Naive thymus-derived CD8-positive, alpha-beta T cell (primary cell): ENCODE measurements around the gene GABRB3. TPM values are rescaled to one million over a fixed set of nuclear protein-coding genes. Genes with fewer than 3 reads are reported as not detected.

ENCODE experiments used
- ATAC-seq, 2 donors: fragments of 150-1000 bp; cut with Tn5 transposase in 1 of 2; sonication (Bioruptor Pico), chemical (Tn5 transposase) in 1 of 2; 1 replicate in 1 of 2; 2 replicates in 1 of 2; pipeline ENCODE4 v1.10.0; 2021; ENCODE audit warnings: mild to moderate bottlenecking in 2 of 2, moderate library complexity in 2 of 2
- POLR2A ChIA-PET: fragments of 350-600 bp; sonication (Branson Sonifier 250); formaldehyde crosslinking; loops from one replicate; lab custom pipeline; 2021; ENCODE audit warnings: antibody characterized with exemption; lab: Charles Lee
- DNase-seq, 10 donors: peaks; one replicate each; pipeline versions ENCODE4 v3.0.0 to v3.0.0-alpha.2; 2020 to 2022
- H3K27ac Mint-ChIP-seq, 10 donors: one replicate each; pipeline ENCODE4 v1.8.0; 2020 to 2022; ENCODE audit warnings: mild to moderate bottlenecking in 10 of 10, mixed read lengths in 10 of 10, moderate library complexity in 4 of 10, inconsistent platforms in 1 of 10
- H3K27me3 Mint-ChIP-seq, 5 donors: one replicate each; pipeline ENCODE4 v1.8.0; 2021 to 2022; ENCODE audit warnings: mixed read lengths in 5 of 5
- H3K36me3 Mint-ChIP-seq, 3 donors: one replicate each; pipeline ENCODE4 v1.8.0; 2020 to 2022; ENCODE audit warnings: mixed read lengths in 3 of 3, mild to moderate bottlenecking in 2 of 3, inconsistent platforms in 1 of 3
- H3K4me1 Mint-ChIP-seq, 4 donors: one replicate each; pipeline ENCODE4 v1.8.0; 2021 to 2022; ENCODE audit warnings: mixed read lengths in 4 of 4
- H3K4me3 Mint-ChIP-seq, 10 donors: one replicate each; pipeline ENCODE4 v1.8.0; 2020 to 2022; ENCODE audit warnings: mild to moderate bottlenecking in 10 of 10, mixed read lengths in 10 of 10, moderate library complexity in 6 of 10, inconsistent platforms in 1 of 10
- H3K9me3 Mint-ChIP-seq, 9 donors: one replicate each; pipeline ENCODE4 v1.8.0; 2020 to 2022; ENCODE audit warnings: mixed read lengths in 9 of 9, mild to moderate bottlenecking in 3 of 9, inconsistent platforms in 1 of 9, moderate library complexity in 1 of 9
- polyA plus RNA-seq, 3 donors: library from polyadenylated mRNA; unstranded; fragments of 300-500 nt; fragmentation: Illumina TruSeq; gene quantifications; one replicate each; pipeline ENCODE4 v1.2.3, GENCODE V29; 2021
- total RNA-seq, 8 experiments: library from RNA in 2 of 8; stranded (reverse) in 2 of 8; gene quantifications; one replicate each; pipeline ENCODE4 v1.2.3 and lab custom pipeline; 2021 to 2026

GABRB3 gene
- total and polyA plus RNA-seq, 5 experiments from 2014 or later, result not detected

GRCh38 chr15:26691249-26691648 lies 81.6 kb downstream of the GABRB3 start:
- Mint-ChIP-seq H3K27me3 (peaks cover 0 to 2% (median 0%) of the 10 kb centered on the region in 5 donors), H3K4me3 (no peak overlapping the region), H3K36me3 (peaks cover 0 to 27% (median 0%) of the 10 kb centered on the region in 3 donors), H3K4me1 (no peaks in the 10 kb centered on the region), H3K27ac (no peak overlapping the region), H3K9me3 (peaks cover 3 to 39% (median 16%) of the 10 kb centered on the region in 9 donors)
- DNase-seq, result no peak
- POLR2A ChIA-PET, result no interaction called here
- no peak for ATAC-seq

- Mint-ChIP-seq H3K27me3 (peaks cover 0 to 2% (median 0%) of the 10 kb centered on the region in 5 donors), H3K4me1 (no peaks in the 10 kb centered on the region), H3K27ac (peak overlapping the region in 1 of 10 donors; percentile 37), H3K9me3 (peaks cover 2 to 39% (median 18%) of the 10 kb centered on the region in 9 donors), H3K36me3 (peaks cover 0 to 27% (median 0%) of the 10 kb centered on the region in 3 donors), H3K4me3 (no peak overlapping the region)
- no peak for DNase-seq
- ATAC-seq, result no peak
- POLR2A ChIA-PET, result no interaction called here
These were observed 82.1 kb downstream of the GABRB3 start for GRCh38 chr15:26690778-26691177.

- H3K27me3 Mint-ChIP-seq, result peaks cover 0 to 2% (median 0%) of the 10 kb centered on the region in 5 donors
- peaks cover 0 to 37% (median 13%) of the 10 kb centered on the region in 9 donors for H3K9me3 Mint-ChIP-seq
- H3K4me3 Mint-ChIP-seq, result no peak overlapping the region
- DNase-seq, result no peak
- H3K36me3 Mint-ChIP-seq, result peaks cover 0 to 17% (median 0%) of the 10 kb centered on the region in 3 donors
- H3K4me1 Mint-ChIP-seq, result no peaks in the 10 kb centered on the region
- no peak for ATAC-seq
- POLR2A ChIA-PET, result no interaction called here
- no peak overlapping the region for H3K27ac Mint-ChIP-seq
These were observed 83.4 kb downstream of the GABRB3 start for GRCh38 chr15:26689462-26689861.

- Mint-ChIP-seq H3K4me1 (no peaks in the 10 kb centered on the region), H3K36me3 (no peaks in the 10 kb centered on the region), H3K27me3 (peaks cover 0 to 2% (median 0%) of the 10 kb centered on the region in 5 donors), H3K27ac (peak overlapping the region in 1 of 10 donors; percentile 35), H3K4me3 (no peak overlapping the region), H3K9me3 (peaks cover 0 to 15% (median 7%) of the 10 kb centered on the region in 9 donors)
- DNase-seq (no peak), ATAC-seq (no peak)
- POLR2A ChIA-PET, result no interaction called here
These were observed 86.2 kb downstream of the GABRB3 start for GRCh38 chr15:26686547-26687187.

GRCh38 chr15:26682598-26683164 lies 90.2 kb downstream of the GABRB3 start:
- Mint-ChIP-seq H3K4me3 (no peak overlapping the region), H3K27me3 (peaks cover 0 to 3% (median 0%) of the 10 kb centered on the region in 5 donors), H3K9me3 (peaks cover 0 to 14% (median 7%) of the 10 kb centered on the region in 9 donors), H3K4me1 (no peaks in the 10 kb centered on the region), H3K27ac (no peak overlapping the region), H3K36me3 (no peaks in the 10 kb centered on the region)
- no peak for DNase-seq
- ATAC-seq, result no peak
- POLR2A ChIA-PET, result no interaction called here

- Mint-ChIP-seq H3K36me3 (no peaks in the 10 kb centered on the region), H3K27ac (no peak overlapping the region), H3K4me3 (no peak overlapping the region), H3K4me1 (no peaks in the 10 kb centered on the region), H3K27me3 (peaks cover 0 to 3% (median 0%) of the 10 kb centered on the region in 5 donors), H3K9me3 (peaks cover 0 to 14% (median 6%) of the 10 kb centered on the region in 9 donors)
- no peak for ATAC-seq
- POLR2A ChIA-PET, result no interaction called here
- DNase-seq, result no peak
These were observed 92.9 kb downstream of the GABRB3 start for GRCh38 chr15:26679927-26680326.

GRCh38 chr15:26676115-26676514 lies 96.8 kb downstream of the GABRB3 start:
- ATAC-seq, result no peak

GRCh38 chr15:26674467-26674866 lies 98.4 kb downstream of the GABRB3 start:
- Mint-ChIP-seq H3K4me1 (no peaks in the 10 kb centered on the region), H3K9me3 (peaks cover 0 to 18% (median 5%) of the 10 kb centered on the region in 9 donors), H3K36me3 (peaks cover 0 to 7% (median 0%) of the 10 kb centered on the region in 3 donors), H3K27ac (no peak overlapping the region), H3K4me3 (no peak overlapping the region), H3K27me3 (peaks cover 0 to 10% (median 1%) of the 10 kb centered on the region in 5 donors)
- ATAC-seq (no peak), DNase-seq (no peak)
- POLR2A ChIA-PET, result no interaction called here

More at GRCh38 chr15:26676115-26676514, 96.8 kb downstream of the GABRB3 start:
- POLR2A ChIA-PET, result no interaction called here
- Mint-ChIP-seq H3K27me3 (peaks cover 0 to 6% (median 0%) of the 10 kb centered on the region in 5 donors), H3K4me3 (no peak overlapping the region), H3K27ac (no peak overlapping the region), H3K4me1 (no peaks in the 10 kb centered on the region), H3K36me3 (peaks cover 0 to 7% (median 0%) of the 10 kb centered on the region in 3 donors), H3K9me3 (peaks cover 0 to 11% (median 4%) of the 10 kb centered on the region in 9 donors)
- no peak for DNase-seq

GRCh38 chr15:26673445-26673844 lies 99.4 kb downstream of the GABRB3 start:
- no peak overlapping the region for H3K4me3 Mint-ChIP-seq
- POLR2A ChIA-PET, result no interaction called here
- DNase-seq, result no peak
- peaks cover 0 to 7% (median 0%) of the 10 kb centered on the region in 3 donors for H3K36me3 Mint-ChIP-seq
- H3K4me1 Mint-ChIP-seq, result no peaks in the 10 kb centered on the region
- peaks cover 0 to 16% (median 2%) of the 10 kb centered on the region in 5 donors for H3K27me3 Mint-ChIP-seq
- no peak overlapping the region for H3K27ac Mint-ChIP-seq
- no peak for ATAC-seq
- peaks cover 0 to 15% (median 7%) of the 10 kb centered on the region in 9 donors for H3K9me3 Mint-ChIP-seq

- H3K4me3 Mint-ChIP-seq, result no peak overlapping the region
- peaks cover 0 to 13% (median 2%) of the 10 kb centered on the region in 5 donors for H3K27me3 Mint-ChIP-seq
- no peaks in the 10 kb centered on the region for H3K4me1 Mint-ChIP-seq
- ATAC-seq, result no peak
- no peak for DNase-seq
- H3K36me3 Mint-ChIP-seq, result peaks cover 0 to 7% (median 0%) of the 10 kb centered on the region in 3 donors
- H3K27ac Mint-ChIP-seq, result no peak overlapping the region
- POLR2A ChIA-PET, result no interaction called here
- peaks cover 0 to 12% (median 6%) of the 10 kb centered on the region in 9 donors for H3K9me3 Mint-ChIP-seq
These were observed 102.8 kb downstream of the GABRB3 start for GRCh38 chr15:26670116-26670515.

GRCh38 chr15:26667222-26667988 lies 105.5 kb downstream of the GABRB3 start:
- DNase-seq (no peak), ATAC-seq (no peak)
- Mint-ChIP-seq H3K9me3 (peaks cover 0 to 11% (median 6%) of the 10 kb centered on the region in 9 donors), H3K4me3 (no peak overlapping the region), H3K27ac (no peak overlapping the region), H3K36me3 (no peaks in the 10 kb centered on the region), H3K4me1 (no peaks in the 10 kb centered on the region), H3K27me3 (peaks cover 0 to 10% (median 2%) of the 10 kb centered on the region in 5 donors)
- POLR2A ChIA-PET, result no interaction called here

GRCh38 chr15:26665957-26666791 lies 106.7 kb downstream of the GABRB3 start:
- Mint-ChIP-seq H3K27ac (no peak overlapping the region), H3K4me1 (no peaks in the 10 kb centered on the region)
- DNase-seq, result no peak

More at GRCh38 chr15:26665957-26666791, 106.7 kb downstream of the GABRB3 start:
- Mint-ChIP-seq H3K36me3 (no peaks in the 10 kb centered on the region), H3K4me3 (no peak overlapping the region), H3K9me3 (peaks cover 0 to 12% (median 5%) of the 10 kb centered on the region in 9 donors), H3K27me3 (peaks cover 0 to 10% (median 2%) of the 10 kb centered on the region in 5 donors)
- no peak for ATAC-seq
- POLR2A ChIA-PET, result no interaction called here
